ENCODE data around the gene RPL12. TPM values are rescaled to one million over a fixed set of nuclear protein-coding genes. Genes with fewer than 3 reads are reported as not detected.

RPL12 gene
- total and polyA plus RNA-seq, 9 of the 15 experiments (the other 6 are each of a cell fraction or from before 2014, with no cell fraction given) = 1,614 to 4,558 (median 2,531) TPM

- H3K4me3 ChIP-seq = no peak overlapping the region
- FAIRE-seq = peak; percentile 49
- H3K4me2 ChIP-seq (ENCODE audit: insufficient read depth, low read length) = peak overlapping the region; percentile 35
- no peak overlapping the region for H3K27ac ChIP-seq (ENCODE audit: extremely low read depth, low read depth, low read length)
- BruUV-seq (replicated peaks) = no TSS peak
- H3K27me3 ChIP-seq (ENCODE audit: control insufficient read depth in 2 of 2, insufficient read depth in 2 of 2, low read length in 2 of 2) = no peaks in the 10 kb centered on the region
- ATAC-seq = no peak
- H3K36me3 ChIP-seq (ENCODE audit: control insufficient read depth, insufficient read depth, low read length) = peaks cover 25% of the 10 kb centered on the region; the same call in 2 of the 3 replicates
- H4K20me1 ChIP-seq (replicated peaks; ENCODE audit: control insufficient read depth, insufficient read depth, low read length) = peaks cover under 1% of the 10 kb centered on the region; the same call in 1 of the 2 replicates
- H2AFZ ChIP-seq (ENCODE audit: low read depth, low read length) = 0 out of 2 replicates have a peak overlapping the region, but pooled peaks have one; percentile 9
- peaks cover 24% of the 10 kb centered on the region for H3K79me2 ChIP-seq (ENCODE audit: control insufficient read depth, insufficient read depth, low read length)
- POLR2A ChIA-PET = interaction anchor here (0.7 to 0.9 kb wide), 3 partner anchors 8 to 522 kb away, joined by 3 to 4 read pairs (median 3); no protein-coding TSS in a partner anchor
- 31% methylated on average over 6 of the region's 6 CpGs for WGBS (ENCODE audit: insufficient coverage, low coverage, missing lambda C conversion rate)
- in situ Hi-C loops (cut with MboI) (no loop called here), intact Hi-C loops (cut with micrococcal nuclease) (loop anchor here (1.0 kb wide), 1 partner anchor 241 kb away; no protein-coding TSS in a partner anchor)
- CTCF ChIA-PET (ENCODE audit: low intra/inter-chr PET ratio) = no interaction called here
- H3K9me3 ChIP-seq (replicated peaks; ENCODE audit: control insufficient read depth, insufficient read depth, low read depth, low read length) = no peaks in the 10 kb centered on the region
- peak overlapping the region in 1 of 2 experiments; percentile 57; a peak in 2 of 4 replicates for H3K9ac ChIP-seq (ENCODE audit: insufficient read depth in 1 of 2, low read depth in 2 of 2, low read length in 2 of 2)
- H3K4me1 ChIP-seq (replicated peaks in 1 of 2; ENCODE audit: control insufficient read depth in 2 of 2, insufficient read depth in 2 of 2, low read length in 2 of 2) = peaks cover 16 to 18% of the 10 kb centered on the region in 2 experiments; a peak in 4 of 5 replicates
- DNase-seq (ENCODE audit: extremely low read depth in 1 of 4, low spot score in 3 of 4) = peak in 3 of 4 experiments; percentile 43 to 55 (median 53)
- H3K9me1 ChIP-seq (ENCODE audit: control insufficient read depth, insufficient read depth, low read length) = no peaks in the 10 kb centered on the region
- TF ChIP-seq CEBPB (tag; IDR thresholded peaks at IDR 0.05) (peak; percentile 65), SRSF9 (IDR thresholded peaks at IDR 0.05; ENCODE audit: borderline replicate concordance, low read depth, low read length) (no peak), IRF2 (CRISPR knock-in tag; IDR thresholded peaks at IDR 0.05) (no peak), RAD21 (CRISPR knock-in tag; conservative IDR thresholded peaks at IDR 0.05 in 1 of 2, IDR thresholded peaks at IDR 0.05 in 1 of 2) (peak; percentile 12 to 30; a peak in 1 of 4 replicates), TAL1 (IDR thresholded peaks at IDR 0.05) (0 out of 2 replicates have a peak, but pooled peaks have one; percentile 20), GABPB1 (CRISPR knock-in tag; IDR thresholded peaks at IDR 0.05) (peak; percentile 90), ARID2 (IDR thresholded peaks at IDR 0.05) (no peak), CEBPG (CRISPR knock-in tag; IDR thresholded peaks at IDR 0.05) (peak; percentile 71), CEBPG (tag; conservative IDR thresholded peaks at IDR 0.05 in 1 of 2, IDR thresholded peaks at IDR 0.05 in 1 of 2) (no peak), WHSC1 (IDR thresholded peaks at IDR 0.05; ENCODE audit: low read length) (no peak), NFATC3 (IDR thresholded peaks at IDR 0.05) (no peak), ZNF212 (CRISPR knock-in tag; IDR thresholded peaks at IDR 0.05) (no peak)
- TF ChIP-seq, protein P1, sequence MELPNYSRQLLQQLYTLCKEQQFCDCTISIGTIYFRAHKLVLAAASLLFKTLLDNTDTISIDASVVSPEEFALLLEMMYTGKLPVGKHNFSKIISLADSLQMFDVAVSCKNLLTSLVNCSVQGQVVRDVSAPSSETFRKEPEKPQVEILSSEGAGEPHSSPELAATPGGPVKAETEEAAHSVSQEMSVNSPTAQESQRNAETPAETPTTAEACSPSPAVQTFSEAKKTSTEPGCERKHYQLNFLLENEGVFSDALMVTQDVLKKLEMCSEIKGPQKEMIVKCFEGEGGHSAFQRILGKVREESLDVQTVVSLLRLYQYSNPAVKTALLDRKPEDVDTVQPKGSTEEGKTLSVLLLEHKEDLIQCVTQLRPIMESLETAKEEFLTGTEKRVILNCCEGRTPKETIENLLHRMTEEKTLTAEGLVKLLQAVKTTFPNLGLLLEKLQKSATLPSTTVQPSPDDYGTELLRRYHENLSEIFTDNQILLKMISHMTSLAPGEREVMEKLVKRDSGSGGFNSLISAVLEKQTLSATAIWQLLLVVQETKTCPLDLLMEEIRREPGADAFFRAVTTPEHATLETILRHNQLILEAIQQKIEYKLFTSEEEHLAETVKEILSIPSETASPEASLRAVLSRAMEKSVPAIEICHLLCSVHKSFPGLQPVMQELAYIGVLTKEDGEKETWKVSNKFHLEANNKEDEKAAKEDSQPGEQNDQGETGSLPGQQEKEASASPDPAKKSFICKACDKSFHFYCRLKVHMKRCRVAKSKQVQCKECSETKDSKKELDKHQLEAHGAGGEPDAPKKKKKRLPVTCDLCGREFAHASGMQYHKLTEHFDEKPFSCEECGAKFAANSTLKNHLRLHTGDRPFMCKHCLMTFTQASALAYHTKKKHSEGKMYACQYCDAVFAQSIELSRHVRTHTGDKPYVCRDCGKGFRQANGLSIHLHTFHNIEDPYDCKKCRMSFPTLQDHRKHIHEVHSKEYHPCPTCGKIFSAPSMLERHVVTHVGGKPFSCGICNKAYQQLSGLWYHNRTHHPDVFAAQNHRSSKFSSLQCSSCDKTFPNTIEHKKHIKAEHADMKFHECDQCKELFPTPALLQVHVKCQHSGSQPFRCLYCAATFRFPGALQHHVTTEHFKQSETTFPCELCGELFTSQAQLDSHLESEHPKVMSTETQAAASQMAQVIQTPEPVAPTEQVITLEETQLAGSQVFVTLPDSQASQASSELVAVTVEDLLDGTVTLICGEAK (IDR thresholded peaks at IDR 0.05) = peak; percentile 86
- TF ChIP-seq, protein P1 (CRISPR knock-in tag; IDR thresholded peaks at IDR 0.05) = no peak
Measured at GRCh38 chr9:127455324-127455992, 4.3 kb upstream of the RPL12 start.

All from K562 (cell line).